Measurements from ENCODE around the gene GDPGP1. TPM values are rescaled to one million over a fixed set of nuclear protein-coding genes. Genes with fewer than 3 reads are reported as not detected.

Gene GDPGP1
- total and polyA plus RNA-seq, 5 donors: 6.5 to 20.5 (median 15.2) TPM

DNA sequence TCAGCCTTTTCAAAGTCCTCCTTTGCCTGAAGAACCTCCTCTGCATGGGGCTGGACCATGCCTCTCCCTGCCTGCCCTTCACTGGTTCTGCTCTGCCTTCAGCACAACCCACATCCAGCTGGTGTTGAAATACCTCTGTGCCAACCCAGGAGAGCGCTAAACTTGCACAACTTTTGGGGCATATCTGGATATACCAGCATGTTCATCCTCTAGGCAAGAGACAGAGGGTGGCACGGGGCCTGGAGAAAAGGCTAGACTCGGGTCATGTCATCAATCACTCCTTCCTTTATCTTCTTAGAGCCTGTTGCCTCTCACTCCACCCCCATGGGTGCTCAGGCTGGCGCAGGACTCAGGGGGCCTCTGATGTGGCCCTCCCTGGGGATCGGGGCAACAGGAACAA lies 28.1 kb upstream of the GDPGP1 start:
- DNase-seq (peak in 1 of 3 donors; percentile 42), ATAC-seq (peak; percentile 18 to 19)
- peaks cover 18% of the 10 kb centered on the region for H3K4me1 ChIP-seq (ENCODE audit: control insufficient read depth, insufficient read depth, low read length)
- H3K4me3 ChIP-seq (ENCODE audit: low read length): no peak overlapping the region
- 41% methylated on average over 5 of the region's 5 CpGs for WGBS
- intact Hi-C loops (cut with DNase I): no loop called here
- no peaks in the 10 kb centered on the region for H3K27me3 ChIP-seq (ENCODE audit: control insufficient read depth, insufficient read depth)
- H3K9me3 ChIP-seq (ENCODE audit: control insufficient read depth, low read length): no peaks in the 10 kb centered on the region
- peak overlapping the region; percentile 53 for H3K27ac ChIP-seq (ENCODE audit: low read length)

DNA sequence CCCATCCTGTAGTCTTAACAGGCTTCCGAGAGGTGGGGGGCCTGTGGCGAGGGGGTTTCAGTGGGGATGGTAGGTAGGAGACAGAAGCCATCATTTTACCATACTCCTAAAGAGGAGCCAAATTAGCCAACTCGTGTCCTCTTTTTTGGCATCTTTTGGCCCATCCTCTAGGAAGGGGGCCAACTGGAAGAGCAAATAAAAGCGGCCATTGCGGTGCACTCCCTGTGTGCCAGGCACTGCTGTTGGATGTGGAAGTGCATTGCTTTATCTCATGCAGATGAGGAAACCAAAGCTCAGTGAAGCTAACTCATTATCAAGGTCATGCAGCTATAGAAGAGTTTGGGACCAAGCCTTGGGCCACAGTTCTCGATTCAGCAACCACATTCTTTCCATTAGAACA lies 26.8 kb upstream of the GDPGP1 start:
- 88% methylated on average over 6 of the region's 6 CpGs for WGBS
- ATAC-seq: no peak
- intact Hi-C loops (cut with DNase I): no loop called here
- peak in 1 of 3 donors; percentile 18 for DNase-seq
- H3K9me3 ChIP-seq (ENCODE audit: control insufficient read depth, low read length): no peaks in the 10 kb centered on the region
- H3K27ac ChIP-seq (ENCODE audit: low read length): no peak overlapping the region
- H3K4me3 ChIP-seq (ENCODE audit: low read length): no peak overlapping the region
- H3K27me3 ChIP-seq (ENCODE audit: control insufficient read depth, insufficient read depth): no peaks in the 10 kb centered on the region
- H3K4me1 ChIP-seq (ENCODE audit: control insufficient read depth, insufficient read depth, low read length): peaks cover 21% of the 10 kb centered on the region

DNA sequence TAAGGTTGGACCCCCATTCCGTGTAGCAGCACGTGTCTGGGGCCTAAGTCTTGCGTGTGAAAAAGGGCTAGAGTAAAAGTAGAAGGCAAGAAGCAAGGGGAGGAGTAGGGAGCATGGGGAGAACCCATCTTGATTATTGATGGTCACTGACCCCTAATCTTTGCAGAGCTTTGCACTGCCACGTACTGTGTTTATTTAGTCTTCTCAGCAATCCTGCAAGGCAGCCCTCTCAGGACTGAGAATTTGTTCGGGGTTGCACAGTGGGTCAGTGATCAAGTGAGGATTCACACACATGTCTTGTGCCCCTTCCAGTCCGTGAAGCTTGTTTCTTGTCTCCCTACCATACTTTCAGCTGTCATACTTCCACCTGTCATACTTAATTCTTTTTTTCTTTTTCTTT lies 25.7 kb upstream of the GDPGP1 start:
- 89% methylated on average over 6 of the region's 6 CpGs for WGBS
- Histone ChIP-seq H3K9me3 (ENCODE audit: control insufficient read depth, low read length) (no peaks in the 10 kb centered on the region), H3K27ac (ENCODE audit: low read length) (no peak overlapping the region), H3K4me1 (ENCODE audit: control insufficient read depth, insufficient read depth, low read length) (peaks cover 18% of the 10 kb centered on the region), H3K4me3 (ENCODE audit: low read length) (no peak overlapping the region), H3K27me3 (ENCODE audit: control insufficient read depth, insufficient read depth) (no peaks in the 10 kb centered on the region)
- no peak for DNase-seq
- intact Hi-C loops (cut with DNase I): no loop called here
- no peak for ATAC-seq

DNA sequence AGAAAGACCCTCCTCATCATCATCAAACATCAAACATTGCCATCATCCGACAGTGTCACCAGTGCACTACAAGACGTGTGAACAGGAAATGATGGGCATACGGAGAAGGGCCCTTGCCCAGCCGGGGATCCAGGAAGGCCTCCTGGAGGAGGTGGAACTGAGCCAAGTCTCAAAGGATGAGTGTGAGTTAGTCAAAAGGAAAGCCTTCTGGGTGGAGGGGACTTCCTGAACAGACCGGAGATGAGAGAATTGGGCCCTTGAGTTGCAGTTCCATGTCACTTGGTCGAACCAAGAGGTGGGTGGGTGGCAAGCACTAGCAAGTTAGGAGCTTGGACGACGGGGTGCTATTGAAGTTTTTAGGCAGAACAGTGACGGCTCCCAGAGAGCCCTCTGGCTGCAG lies 24.4 kb upstream of the GDPGP1 start:
- no peaks in the 10 kb centered on the region for H3K9me3 ChIP-seq (ENCODE audit: control insufficient read depth, low read length)
- intact Hi-C loops (cut with DNase I): no loop called here
- H3K4me3 ChIP-seq (ENCODE audit: low read length): no peak overlapping the region
- H3K4me1 ChIP-seq (ENCODE audit: control insufficient read depth, insufficient read depth, low read length): peaks cover 11% of the 10 kb centered on the region
- 64% methylated on average over 9 of the region's 9 CpGs for WGBS
- peak in 1 of 3 donors; percentile 8 for DNase-seq
- ATAC-seq: no peak
- no peak overlapping the region for H3K27ac ChIP-seq (ENCODE audit: low read length)
- no peaks in the 10 kb centered on the region for H3K27me3 ChIP-seq (ENCODE audit: control insufficient read depth, insufficient read depth)

DNA sequence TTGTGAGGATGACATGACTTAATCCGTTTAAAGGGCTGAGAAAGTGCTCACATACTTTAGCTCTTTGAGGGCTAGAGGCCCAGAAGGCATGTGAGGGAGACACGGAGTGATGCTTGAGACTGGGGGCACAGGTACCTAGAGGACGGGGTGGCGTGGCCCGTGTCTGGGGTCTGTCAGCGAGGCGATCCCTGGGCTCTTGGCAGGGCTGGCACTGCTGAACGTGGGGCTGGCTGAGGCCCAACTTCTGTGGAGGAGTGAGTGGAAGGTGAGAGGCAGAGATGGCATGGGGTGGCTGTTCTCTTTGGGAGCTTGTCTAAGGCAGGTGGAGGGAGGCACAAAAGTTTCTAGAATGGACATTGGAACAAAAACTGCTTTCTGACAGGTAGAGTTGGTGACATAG lies 23.4 kb upstream of the GDPGP1 start:
- Histone ChIP-seq H3K9me3 (ENCODE audit: control insufficient read depth, low read length) (no peaks in the 10 kb centered on the region), H3K4me1 (ENCODE audit: control insufficient read depth, insufficient read depth, low read length) (peaks cover 5% of the 10 kb centered on the region), H3K4me3 (ENCODE audit: low read length) (no peak overlapping the region), H3K27ac (ENCODE audit: low read length) (no peak overlapping the region), H3K27me3 (ENCODE audit: control insufficient read depth, insufficient read depth) (no peaks in the 10 kb centered on the region)
- intact Hi-C loops (cut with DNase I): no loop called here
- 63% methylated on average over 8 of the region's 8 CpGs for WGBS
- DNase-seq: peak in 2 of 3 donors; percentile 60 to 77
- peak; percentile 10 to 25 for ATAC-seq

DNA sequence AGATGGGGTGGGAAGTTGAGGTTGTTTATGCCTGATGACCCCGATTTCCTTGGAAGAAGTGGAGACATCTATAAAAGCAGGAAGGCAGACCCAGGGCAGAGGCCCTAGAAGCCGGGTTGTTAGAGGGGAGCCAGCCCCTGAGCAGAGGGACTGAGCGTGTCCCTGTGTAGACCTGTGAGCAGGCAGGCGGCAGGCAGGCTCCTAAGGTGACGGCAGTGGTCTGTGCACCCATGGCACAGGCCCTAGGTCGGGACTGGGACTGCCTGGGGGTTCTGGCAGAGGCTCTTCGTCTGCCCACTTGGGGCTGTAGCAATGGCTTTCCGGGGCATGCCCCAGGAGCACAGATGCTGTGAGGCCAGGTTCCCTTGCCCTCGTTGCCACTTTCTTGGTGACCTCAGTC lies 23.0 kb upstream of the GDPGP1 start:
- WGBS: 85% methylated on average over 9 of the region's 9 CpGs
- intact Hi-C loops (cut with DNase I): no loop called here
- Histone ChIP-seq H3K27ac (ENCODE audit: low read length) (no peak overlapping the region), H3K4me1 (ENCODE audit: control insufficient read depth, insufficient read depth, low read length) (peaks cover 5% of the 10 kb centered on the region), H3K4me3 (ENCODE audit: low read length) (no peak overlapping the region), H3K9me3 (ENCODE audit: control insufficient read depth, low read length) (no peaks in the 10 kb centered on the region), H3K27me3 (ENCODE audit: control insufficient read depth, insufficient read depth) (no peaks in the 10 kb centered on the region)
- ATAC-seq: peak; percentile 2 to 15
- DNase-seq: peak in 1 of 3 donors; percentile 19

DNA sequence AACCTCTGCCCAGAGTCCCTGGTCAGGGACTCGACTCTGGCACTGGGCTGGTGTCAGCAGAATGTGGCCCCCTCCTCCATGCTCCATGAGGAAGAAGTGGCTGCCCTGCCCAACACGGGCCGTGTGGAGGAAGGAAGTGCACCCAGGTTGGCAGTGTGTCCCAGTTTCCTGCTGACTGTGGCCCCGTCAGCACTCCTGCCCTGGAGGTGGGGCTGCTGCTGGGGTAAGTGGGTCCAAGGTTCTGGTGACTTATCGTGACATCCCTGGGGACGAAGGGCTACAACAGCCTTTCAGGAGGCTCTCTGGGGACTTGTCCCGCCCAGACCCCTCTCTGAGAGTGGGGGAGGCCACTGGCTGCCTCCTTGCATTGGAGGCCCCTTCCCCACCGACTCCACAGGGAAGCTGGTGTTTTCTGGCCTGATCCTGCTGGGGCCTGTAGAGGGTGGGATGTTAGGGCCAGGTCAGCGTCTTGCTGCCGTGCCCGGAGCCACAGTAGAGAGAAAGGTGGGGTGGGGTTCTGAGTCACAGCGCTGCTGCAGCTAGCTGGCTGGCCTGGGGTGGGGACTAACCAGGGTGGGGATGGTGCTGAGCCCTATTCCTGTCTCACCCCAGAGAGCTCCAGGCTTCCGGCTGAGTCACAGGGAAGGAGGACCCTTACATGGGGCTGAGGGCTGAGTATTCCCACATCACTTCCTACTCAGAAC lies 22.4 kb upstream of the GDPGP1 start:
- no peaks in the 10 kb centered on the region for H3K27me3 ChIP-seq (ENCODE audit: control insufficient read depth, insufficient read depth)
- intact Hi-C loops (cut with DNase I): no loop called here
- H3K27ac ChIP-seq (ENCODE audit: low read length): peak overlapping the region; percentile 34
- ATAC-seq (peak; percentile 55 to 77), DNase-seq (peak; percentile 59 to 79 (median 71))
- no peaks in the 10 kb centered on the region for H3K9me3 ChIP-seq (ENCODE audit: control insufficient read depth, low read length)
- H3K4me1 ChIP-seq (ENCODE audit: control insufficient read depth, insufficient read depth, low read length): peaks cover 2% of the 10 kb centered on the region
- 43% methylated on average over 13 of the region's 13 CpGs for WGBS
- no peak overlapping the region for H3K4me3 ChIP-seq (ENCODE audit: low read length)

DNA sequence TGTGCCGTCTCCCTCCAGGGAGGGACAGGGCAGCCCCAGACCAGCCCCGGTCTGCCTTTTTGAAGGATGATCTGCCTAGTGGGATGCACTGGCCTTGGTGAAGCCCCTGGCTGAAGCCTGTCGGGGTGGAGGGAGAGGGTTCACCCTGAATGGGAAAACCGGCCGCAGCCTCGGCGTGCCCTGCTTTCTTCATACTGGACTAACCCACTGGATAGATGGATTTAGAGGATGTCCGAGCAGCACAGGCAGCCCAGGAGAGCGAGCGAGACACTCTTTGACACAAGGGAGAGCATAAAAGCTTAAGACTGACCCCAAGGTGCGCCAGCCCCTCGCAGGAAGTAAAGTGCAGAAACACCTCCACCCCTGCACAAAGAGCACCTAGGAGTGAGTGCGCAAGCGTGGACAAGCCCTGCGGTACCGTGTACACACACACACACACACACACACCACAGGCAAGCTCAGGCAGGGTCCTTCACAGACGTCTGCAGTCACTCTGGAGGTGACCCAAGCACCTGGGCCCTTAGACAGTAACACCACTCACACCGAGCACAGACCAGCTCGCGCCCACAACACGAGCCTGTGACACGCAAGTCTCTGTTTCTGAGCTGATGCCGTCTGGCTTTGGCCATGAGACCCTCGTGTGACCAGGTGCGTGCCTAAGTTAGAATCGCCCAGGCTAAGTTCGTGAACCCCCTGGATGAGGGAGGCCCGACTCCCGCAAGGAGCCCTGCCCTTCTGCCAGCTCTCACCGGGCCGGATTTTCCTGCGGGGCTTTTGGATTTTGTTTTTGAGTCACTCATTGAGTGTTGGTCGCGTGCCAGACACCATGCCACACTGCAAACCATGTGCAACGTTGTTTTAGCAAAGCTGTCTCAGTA lies 21.5 kb upstream of the GDPGP1 start:
- no peak for ATAC-seq
- no peak overlapping the region for H3K27ac ChIP-seq (ENCODE audit: low read length)
- peaks cover 2% of the 10 kb centered on the region for H3K4me1 ChIP-seq (ENCODE audit: control insufficient read depth, insufficient read depth, low read length)
- no peak overlapping the region for H3K4me3 ChIP-seq (ENCODE audit: low read length)
- H3K27me3 ChIP-seq (ENCODE audit: control insufficient read depth, insufficient read depth): no peaks in the 10 kb centered on the region
- no peak for DNase-seq
- WGBS: 83% methylated on average over 35 of the region's 35 CpGs
- no peaks in the 10 kb centered on the region for H3K9me3 ChIP-seq (ENCODE audit: control insufficient read depth, low read length)
- intact Hi-C loops (cut with DNase I): no loop called here

DNA sequence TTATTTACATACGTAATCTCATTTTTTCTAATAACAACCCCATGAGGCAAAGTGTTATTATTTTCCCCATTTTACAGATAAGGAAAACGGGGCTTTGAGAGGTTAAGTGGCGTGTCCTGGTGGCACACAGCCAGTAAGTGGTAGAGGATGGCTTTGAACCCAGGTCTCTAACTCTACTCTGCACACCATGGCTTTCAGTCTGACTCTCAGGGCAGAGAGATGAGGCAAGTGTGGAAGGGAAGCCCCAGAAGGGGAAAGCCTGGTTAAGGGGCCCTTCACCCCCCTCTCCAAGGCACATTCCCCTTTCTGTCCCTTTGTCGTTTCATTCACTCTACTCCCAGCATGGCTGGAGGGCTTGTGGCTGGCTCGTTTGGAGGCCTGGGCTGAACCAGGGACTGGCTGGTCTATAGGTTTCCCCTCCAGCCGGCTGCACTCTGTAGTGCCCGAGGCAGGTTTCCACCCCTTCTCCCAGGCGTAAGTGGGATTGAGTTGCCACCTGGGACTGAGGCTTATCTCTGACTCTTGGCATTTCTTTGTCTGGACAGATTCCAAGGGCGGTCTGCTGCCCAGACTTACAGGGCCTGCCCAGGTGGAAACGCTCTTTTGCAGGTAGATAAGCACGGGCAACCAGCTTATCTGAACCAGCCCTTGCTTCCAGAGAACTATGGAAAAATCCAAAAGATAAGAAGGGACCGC lies 20.7 kb upstream of the GDPGP1 start:
- intact Hi-C loops (cut with DNase I): no loop called here
- Histone ChIP-seq H3K4me1 (ENCODE audit: control insufficient read depth, insufficient read depth, low read length) (peaks cover 2% of the 10 kb centered on the region), H3K27ac (ENCODE audit: low read length) (no peak overlapping the region), H3K27me3 (ENCODE audit: control insufficient read depth, insufficient read depth) (no peaks in the 10 kb centered on the region), H3K9me3 (ENCODE audit: control insufficient read depth, low read length) (no peaks in the 10 kb centered on the region), H3K4me3 (ENCODE audit: low read length) (no peak overlapping the region)
- 56% methylated on average over 12 of the region's 12 CpGs for WGBS
- ATAC-seq (no peak), DNase-seq (no peak)

DNA sequence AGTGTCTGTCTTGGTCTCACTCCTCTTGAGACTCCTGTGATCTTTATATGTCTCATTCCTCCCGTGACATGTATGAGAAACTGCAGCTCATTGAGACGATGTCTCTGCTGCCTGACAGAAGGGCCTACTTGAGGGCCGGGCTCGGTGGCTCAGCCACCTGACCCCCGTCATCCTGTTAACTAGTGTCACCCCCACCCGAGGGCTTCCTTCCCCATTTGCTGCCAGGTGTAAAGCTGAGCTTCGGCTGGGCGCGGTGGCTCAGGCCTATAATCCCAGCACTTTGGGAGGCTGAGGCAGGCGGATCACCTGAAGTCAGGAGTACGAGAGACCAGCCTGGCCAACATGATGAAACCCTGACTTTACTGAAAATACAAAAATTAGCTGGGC lies 20.2 kb upstream of the GDPGP1 start:
- H3K27ac ChIP-seq (ENCODE audit: low read length): no peak overlapping the region
- H3K9me3 ChIP-seq (ENCODE audit: control insufficient read depth, low read length): no peaks in the 10 kb centered on the region
- intact Hi-C loops (cut with DNase I): no loop called here
- no peaks in the 10 kb centered on the region for H3K27me3 ChIP-seq (ENCODE audit: control insufficient read depth, insufficient read depth)
- peaks cover 2% of the 10 kb centered on the region for H3K4me1 ChIP-seq (ENCODE audit: control insufficient read depth, insufficient read depth, low read length)
- H3K4me3 ChIP-seq (ENCODE audit: low read length): no peak overlapping the region
- WGBS: 73% methylated on average over 11 of the region's 11 CpGs
- DNase-seq: no peak
- no peak for ATAC-seq
